GM18861 (cell line): ENCODE results near the gene ITPR3.
A peak's percentile ranks its signal among the peaks of the same experiment; 100 is the strongest.

Source experiments
- ATAC-seq: cut with Tn5 transposase; IDR thresholded peaks from one replicate; pipeline ENCODE4 v1.9.1; 2021; ENCODE audit not compliant: unreplicated experiment

ITPR3 gene

GRCh38 chr6:33633462-33634158 is 12.5 kb downstream of the ITPR3 start:
- ATAC-seq = peak; percentile 44

- ATAC-seq = no peak
Measured at GRCh38 chr6:33634161-33634727, 13.1 kb downstream of the ITPR3 start.

- no peak for ATAC-seq
Measured at GRCh38 chr6:33634946-33635345, 13.8 kb downstream of the ITPR3 start.

- no peak for ATAC-seq
Measured at GRCh38 chr6:33636655-33637054, 15.5 kb downstream of the ITPR3 start.

GRCh38 chr6:33638556-33638955 is 17.4 kb downstream of the ITPR3 start:
- no peak for ATAC-seq

- ATAC-seq = no peak
Measured at GRCh38 chr6:33639559-33639958, 18.4 kb downstream of the ITPR3 start.

GRCh38 chr6:33640361-33640760 is 19.2 kb downstream of the ITPR3 start:
- no peak for ATAC-seq

- no peak for ATAC-seq
Measured at GRCh38 chr6:33641144-33641543, 20.0 kb downstream of the ITPR3 start.

GRCh38 chr6:33641602-33642001 is 20.5 kb downstream of the ITPR3 start:
- ATAC-seq = no peak

GRCh38 chr6:33642897-33643296 is 21.8 kb downstream of the ITPR3 start:
- no peak for ATAC-seq

- ATAC-seq = no peak
Measured at GRCh38 chr6:33651403-33651802, 30.3 kb downstream of the ITPR3 start.

- no peak for ATAC-seq
Measured at GRCh38 chr6:33652002-33652401, 30.9 kb downstream of the ITPR3 start.

GRCh38 chr6:33654831-33655554 is 33.9 kb downstream of the ITPR3 start:
- ATAC-seq = no peak

- ATAC-seq = no peak
Measured at GRCh38 chr6:33656844-33657243, 35.7 kb downstream of the ITPR3 start.

GRCh38 chr6:33658982-33659689 is 38.0 kb downstream of the ITPR3 start:
- no peak for ATAC-seq

- ATAC-seq = no peak
Measured at GRCh38 chr6:33659986-33660385, 38.9 kb downstream of the ITPR3 start.

GRCh38 chr6:33661106-33661838 is 40.1 kb downstream of the ITPR3 start:
- no peak for ATAC-seq

- no peak for ATAC-seq
Measured at GRCh38 chr6:33662318-33662717, 41.2 kb downstream of the ITPR3 start.

GRCh38 chr6:33663028-33663427 is 41.9 kb downstream of the ITPR3 start:
- no peak for ATAC-seq

- ATAC-seq = no peak
Measured at GRCh38 chr6:33663727-33664449, 42.8 kb downstream of the ITPR3 start.
